H1 (cell line): Measurements from ENCODE around the gene CDC42EP2. TPM values are rescaled to one million over a fixed set of nuclear protein-coding genes. Genes with fewer than 3 reads are reported as not detected.

Experiments used
- CTCF ChIA-PET: fragments of 300-600 bp; sonication (Branson Sonifier 250); formaldehyde crosslinking; loops from one replicate; lab custom pipeline; 2021; ENCODE audit not compliant: partially characterized antibody; lab: Charles Lee
- POLR2A ChIA-PET: fragments of 300-600 bp; sonication (Branson Sonifier 250); formaldehyde crosslinking; loops from one replicate; lab custom pipeline; 2021; ENCODE audit warnings: inconsistent platforms; ENCODE audit not compliant: partially characterized antibody; lab: Charles Lee
- DNase-seq, 2 experiments: peaks; one replicate each; pipeline versions ENCODE4 v3.0.0 to v3.0.0-alpha.2; 2010 to 2022; ENCODE audit warnings: low spot score in 2 of 2, low read depth in 1 of 2, mixed read lengths in 1 of 2
- FAIRE-seq: peaks from 2 replicates; lab custom pipeline; 2011; peaks lifted over from hg19 to GRCh38; lab: Jason Lieb, UNC
- H2AFZ ChIP-seq: 2 replicates; pipeline ENCODE4 v1.8.1; 2012; ENCODE audit warnings: low read length, inconsistent platforms
- H2AK5ac ChIP-seq: 2 replicates; pipeline ENCODE4 v1.6.1; 2013; ENCODE audit warnings: low read depth, low read length
- H2BK120ac ChIP-seq: replicated peaks from 2 replicates; pipeline ENCODE3; 2013; ENCODE audit warnings: low read depth, low read length, inconsistent platforms
- H2BK12ac ChIP-seq: 2 replicates; pipeline ENCODE4 v1.6.1; 2013; ENCODE audit warnings: low read depth, low read length
- H2BK15ac ChIP-seq: 2 replicates; pipeline ENCODE4 v1.6.1; 2013; ENCODE audit warnings: low read length
- H2BK20ac ChIP-seq: 2 replicates; pipeline ENCODE4 v1.6.1; 2013; ENCODE audit warnings: low read length
- H2BK5ac ChIP-seq: 2 replicates; pipeline ENCODE4 v1.6.1; 2013; ENCODE audit warnings: low read depth, low read length
- H3K14ac ChIP-seq: 2 replicates; pipeline ENCODE4 v1.6.1; 2013; ENCODE audit warnings: inconsistent platforms; ENCODE audit not compliant: insufficient read length
- H3K18ac ChIP-seq: 2 replicates; pipeline ENCODE4 v1.6.1; 2013; ENCODE audit warnings: low read length; ENCODE audit errors: extremely low read depth
- H3K23ac ChIP-seq: 2 replicates; pipeline ENCODE4 v1.6.1; 2013; ENCODE audit warnings: inconsistent platforms; ENCODE audit not compliant: insufficient read length
- H3K23me2 ChIP-seq: 2 replicates; pipeline ENCODE4 v1.6.1; 2013; ENCODE audit warnings: low read depth, low read length
- H3K27ac ChIP-seq: 2 replicates; pipeline ENCODE4 v1.6.1; 2011; ENCODE audit warnings: low read depth, low read length, inconsistent platforms
- H3K27me3 ChIP-seq, 4 experiments: replicated peaks in 1 of 4; 1 replicate in 1 of 4; 2 replicates in 3 of 4; pipeline versions ENCODE4 v1.6.1 to v1.8.1; 2011 to 2013; ENCODE audit warnings: low read length in 3 of 4, mild to moderate bottlenecking in 3 of 4, inconsistent platforms in 2 of 4, mixed read lengths in 2 of 4, moderate library complexity in 1 of 4; ENCODE audit not compliant: control insufficient read depth in 3 of 4, insufficient read depth in 3 of 4; ENCODE audit errors: extremely low read depth in 1 of 4
- H3K36me3 ChIP-seq, 4 experiments: 2 replicates each; pipeline versions ENCODE4 v1.6.1 to v1.8.1; 2011 to 2013; ENCODE audit warnings: mild to moderate bottlenecking in 4 of 4, low read length in 3 of 4, moderate library complexity in 2 of 4, control low read depth in 1 of 4, inconsistent platforms in 1 of 4; ENCODE audit not compliant: insufficient read depth in 4 of 4, control insufficient read depth in 2 of 4
- H3K4ac ChIP-seq: replicated peaks from 2 replicates; pipeline ENCODE3; 2013; ENCODE audit warnings: low read length, low read depth, mixed read lengths, inconsistent platforms; ENCODE audit not compliant: insufficient read length
- H3K4me1 ChIP-seq, 4 experiments: replicated peaks in 1 of 4; 1 replicate in 1 of 4; 2 replicates in 3 of 4; pipeline versions ENCODE4 v1.6.1 to v1.8.1; 2011 to 2013; ENCODE audit warnings: low read length in 3 of 4, inconsistent platforms in 2 of 4, mixed read lengths in 1 of 4; ENCODE audit not compliant: insufficient read depth in 4 of 4, control insufficient read depth in 3 of 4
- H3K4me2 ChIP-seq, 2 experiments: 2 replicates each; pipeline versions ENCODE4 v1.6.1 to v1.8.1; 2011 to 2013; ENCODE audit warnings: low read depth in 2 of 2, low read length in 2 of 2, control low read depth in 1 of 2, inconsistent platforms in 1 of 2, mild to moderate bottlenecking in 1 of 2; ENCODE audit not compliant: insufficient read depth in 1 of 2
- H3K4me3 ChIP-seq, 4 experiments: fragments of 200-600, 300-600 bp in 1 of 4; sonication (generic), shearing (Covaris generic), sonication (Bioruptor Twin) in 1 of 4; 2 replicates each; pipeline versions ENCODE4 v1.5.1 to v1.8.1; 2011 to 2016; ENCODE audit warnings: low read length in 4 of 4, low read depth in 3 of 4, control low read depth in 2 of 4, inconsistent platforms in 2 of 4, mild to moderate bottlenecking in 2 of 4, mixed read lengths in 1 of 4, moderate library complexity in 1 of 4; ENCODE audit not compliant: insufficient read depth in 2 of 4; ENCODE audit errors: extremely low read depth in 1 of 4
- H3K56ac ChIP-seq: replicated peaks from 2 replicates; pipeline ENCODE3; 2013; ENCODE audit warnings: low read depth, mild to moderate bottlenecking, mixed read lengths, low read length, inconsistent platforms; ENCODE audit not compliant: insufficient read length
- H3K79me1 ChIP-seq: 2 replicates; pipeline ENCODE4 v1.6.1; 2013; ENCODE audit warnings: low read depth, low read length, control low read depth
- H3K79me2 ChIP-seq, 2 experiments: 2 replicates each; pipeline versions ENCODE4 v1.6.1 to v1.8.1; 2012 to 2013; ENCODE audit warnings: low read length in 2 of 2, mild to moderate bottlenecking in 2 of 2, inconsistent platforms in 1 of 2; ENCODE audit not compliant: insufficient read depth in 2 of 2, control insufficient read depth in 1 of 2
- H3K9ac ChIP-seq, 4 experiments: replicated peaks in 1 of 4; 1 replicate in 1 of 4; 2 replicates in 3 of 4; pipeline versions ENCODE4 v1.6.1 to v1.8.1; 2011 to 2013; ENCODE audit warnings: low read depth in 3 of 4, low read length in 3 of 4, control low read depth in 2 of 4, mild to moderate bottlenecking in 2 of 4, moderate library complexity in 2 of 4, inconsistent platforms in 1 of 4; ENCODE audit errors: extremely low read depth in 1 of 4
- H3K9me3 ChIP-seq, 2 experiments: 2 replicates each; pipeline versions ENCODE4 v1.6.1 to v1.8.1; 2012 to 2013; ENCODE audit warnings: mild to moderate bottlenecking in 2 of 2, moderate library complexity in 2 of 2, control low read depth in 1 of 2, inconsistent platforms in 1 of 2, low read depth in 1 of 2, low read length in 1 of 2, mixed read lengths in 1 of 2; ENCODE audit not compliant: insufficient read depth in 2 of 2
- H4K20me1 ChIP-seq, 2 experiments: replicated peaks in 1 of 2; 2 replicates each; pipeline versions ENCODE3 to v1.8.1; 2011 to 2013; ENCODE audit warnings: inconsistent platforms in 2 of 2, low read length in 2 of 2, mild to moderate bottlenecking in 1 of 2; ENCODE audit not compliant: insufficient read depth in 2 of 2, control insufficient read depth in 1 of 2
- H4K5ac ChIP-seq: 2 replicates; pipeline ENCODE4 v1.6.1; 2013; ENCODE audit warnings: low read length, low read depth, mixed read lengths, inconsistent platforms; ENCODE audit not compliant: insufficient read length
- H4K8ac ChIP-seq: 2 replicates; pipeline ENCODE4 v1.8.0; 2013; ENCODE audit warnings: mild to moderate bottlenecking, moderate library complexity, low read length, inconsistent platforms; ENCODE audit not compliant: insufficient read depth; ENCODE audit errors: extremely low read depth
- H4K91ac ChIP-seq: replicated peaks from 2 replicates; pipeline ENCODE3; 2013; ENCODE audit warnings: low read length, mixed read lengths, inconsistent platforms; ENCODE audit not compliant: insufficient read length
- BCL11A ChIP-seq, 2 experiments: IDR thresholded peaks; one replicate each; pipeline ENCODE4 v1.6.1; 2011; ENCODE audit warnings: low read depth in 2 of 2, low read length in 2 of 2, mild to moderate bottlenecking in 2 of 2
- CHD1 ChIP-seq: IDR thresholded peaks from 2 replicates; pipeline ENCODE4 v1.6.1; 2012; ENCODE audit warnings: low read depth, low read length, improper control_type of control experiment
- HDAC2 ChIP-seq, 2 experiments: fragments of 300-600 bp in 1 of 2; sonication (generic) in 1 of 2; IDR thresholded peaks; 2 replicates each; pipeline ENCODE4 v1.6.1; 2011 to 2012; ENCODE audit warnings: low read depth in 2 of 2, low read length in 2 of 2, mild to moderate bottlenecking in 2 of 2, moderate library complexity in 2 of 2, borderline replicate concordance in 1 of 2, inconsistent platforms in 1 of 2
- RNF2 ChIP-seq: fragments of 200-900, 300-1000 bp; sonication (generic); IDR thresholded peaks from 2 replicates; pipeline ENCODE4 v1.7.1; 2016; ENCODE audit warnings: borderline replicate concordance, low read depth, mild to moderate bottlenecking, antibody characterized with exemption, low read length; ENCODE audit not compliant: poor library complexity, severe bottlenecking; ENCODE audit errors: missing control alignments
- SIRT6 ChIP-seq: IDR thresholded peaks from one replicate; pipeline ENCODE4 v1.7.1; 2012; ENCODE audit warnings: low read length, inconsistent platforms
- SP4 ChIP-seq: IDR thresholded peaks from 2 replicates; pipeline ENCODE4 v1.6.1; 2012; ENCODE audit warnings: low read length, inconsistent platforms
- SUZ12 ChIP-seq: fragments of 200-600 bp; sonication (generic); IDR thresholded peaks from 2 replicates; pipeline ENCODE4 v1.6.1; 2012; ENCODE audit warnings: mild to moderate bottlenecking, inconsistent platforms, low read length, moderate library complexity, mixed read lengths
- TBP ChIP-seq: IDR thresholded peaks from 2 replicates; pipeline ENCODE4 v1.6.1; 2011; ENCODE audit warnings: low read depth, low read length, improper control_type of control experiment
- WGBS, 2 experiments: shearing (Covaris generic) in 1 of 2; methylation state at CpG; one replicate each; pipeline versions ENCODE4 v1.1.6 to v1.1.7; 2013 to 2015; ENCODE audit warnings: low lambda C conversion rate in 2 of 2, mixed read lengths in 2 of 2, inconsistent platforms in 1 of 2, low coverage in 1 of 2, missing lambda C conversion rate in 1 of 2; ENCODE audit not compliant: insufficient replicate concordance in 2 of 2, insufficient coverage in 1 of 2, insufficient read length in 1 of 2; ENCODE audit errors: extremely low coverage in 1 of 2, missing lambda C conversion rate in 1 of 2; 5-methylcytosine and 5-hydroxymethylcytosine counted together
- polyA plus RNA-seq, 7 experiments: library from polyadenylated mRNA; depleted of rRNA in 3 of 7; stranded (reverse) in 5 of 7; unstranded in 2 of 7; fragments of >200 nt in 5 of 7; fragments of 200-250 nt in 2 of 7; gene quantifications; 1 replicate in 5 of 7; 2 replicates in 1 of 7; 4 replicates in 1 of 7; pipeline versions ENCODE4 v1.2.1 to v1.2.3, GENCODE V29; 2011 to 2013; ENCODE audit warnings: missing spikeins in 2 of 7, mixed read lengths in 2 of 7
- total RNA-seq: library from RNA; stranded (reverse); fragmentation: NEBNext Ultra II Directional; extraction: Animal tissue kit (Norgen Biotek cat#: 25700); gene quantifications from 2 replicates; pipeline ENCODE4 v1.2.1, GENCODE V29; 2021

CDC42EP2 gene
- total and polyA plus RNA-seq, 2 of the 8 experiments (the other 6 are each of a cell fraction or from before 2014, with no cell fraction given): 11.8 to 13.3 TPM

GRCh38 chr11:65341856-65342255 lies 27.2 kb downstream of the CDC42EP2 start:
- no peak overlapping the region for H2BK15ac ChIP-seq
- no peak overlapping the region for H2AK5ac ChIP-seq
- H4K8ac ChIP-seq: no peak overlapping the region
- H2BK120ac ChIP-seq: no peak overlapping the region
- no peak overlapping the region for H4K5ac ChIP-seq
- DNase-seq: no peak
- no peak overlapping the region for H3K23ac ChIP-seq
- no peak overlapping the region for H3K56ac ChIP-seq
- H3K36me3 ChIP-seq: peaks cover 26 to 70% (median 58%) of the 10 kb centered on the region in 4 experiments
- H3K18ac ChIP-seq: no peak overlapping the region
- no peak overlapping the region for H3K27ac ChIP-seq
- WGBS, 2 experiments: 90% methylated on average over 3 of the region's 3 CpGs; no CpG with 5 or more reads in 1 of the 2 experiments
- no peak overlapping the region for H4K91ac ChIP-seq
- TF ChIP-seq BCL11A (IDR thresholded peaks at IDR 0.05; ENCODE audit: low read depth in 2 of 2, low read length in 2 of 2) (no peak), SIRT6 (no peak), SP4 (no peak), RNF2 (no peak), TBP (no peak), HDAC2 (IDR thresholded peaks at IDR 0.05; ENCODE audit: borderline replicate concordance in 1 of 2, low read depth in 2 of 2, low read length in 2 of 2) (no peak), CHD1 (no peak), SUZ12 (no peak)
- peaks cover 7 to 11% of the 10 kb centered on the region in 2 experiments for H4K20me1 ChIP-seq
- no peak overlapping the region for H2BK12ac ChIP-seq
- peaks cover 6% of the 10 kb centered on the region for H3K79me1 ChIP-seq
- H3K79me2 ChIP-seq: peaks cover 4 to 28% of the 10 kb centered on the region in 2 experiments; a peak in 3 of 4 replicates
- no peak overlapping the region for H3K4ac ChIP-seq
- no peak overlapping the region for H3K9ac ChIP-seq
- H3K4me2 ChIP-seq: no peak overlapping the region
- no peak for FAIRE-seq
- no peak overlapping the region for H2BK5ac ChIP-seq
- no peaks in the 10 kb centered on the region for H3K23me2 ChIP-seq
- no peak overlapping the region for H2BK20ac ChIP-seq
- no peaks in the 10 kb centered on the region for H3K9me3 ChIP-seq
- no peak overlapping the region for H2AFZ ChIP-seq
- no peaks in the 10 kb centered on the region for H3K4me1 ChIP-seq
- no peak overlapping the region for H3K14ac ChIP-seq
- ChIA-PET CTCF (interaction anchor here (0.6 to 2.2 kb wide), 5 partner anchors 10 to 71 kb away, joined by 3 to 10 read pairs (median 5); no protein-coding TSS in a partner anchor), POLR2A (interaction anchor here (0.8 to 2.9 kb wide), 2 partner anchors 11 to 81 kb away, joined by 3 to 10 read pairs; no protein-coding TSS in a partner anchor)
- no peaks in the 10 kb centered on the region for H3K27me3 ChIP-seq
- H3K4me3 ChIP-seq: no peak overlapping the region
